HEK293 (cell line): ENCODE results near the gene GPS1.

Experiments
- EGR2 ChIP-seq: fragments of 450-650 bp; formaldehyde crosslinking; IDR thresholded peaks from 2 replicates; pipeline ENCODE4 v1.5.1; 2016; ENCODE audit warnings: low read depth, missing biosample characterization, missing genetic modification characterization
- IKZF3 ChIP-seq: fragments of 450-650 bp; IDR thresholded peaks from 2 replicates; pipeline ENCODE4 v1.5.0; 2018; ENCODE audit warnings: missing biosample characterization, mild to moderate bottlenecking, missing genetic modification characterization, moderate library complexity
- SCRT1 ChIP-seq: fragments of 450-650 bp; formaldehyde crosslinking; IDR thresholded peaks from 2 replicates; pipeline ENCODE4 v1.5.1; 2016; ENCODE audit warnings: missing biosample characterization, missing genetic modification characterization, borderline replicate concordance
- SP3 ChIP-seq: fragments of 450-650 bp; formaldehyde crosslinking; IDR thresholded peaks from 2 replicates; pipeline ENCODE4 v1.5.1; 2016; ENCODE audit warnings: missing biosample characterization, missing genetic modification characterization
- TRIM28 ChIP-seq: IDR thresholded peaks from 2 replicates; pipeline ENCODE4 v1.6.1; 2011; ENCODE audit warnings: low read length, control low read depth, borderline replicate concordance
- WT1 ChIP-seq: fragments of 450-650 bp; formaldehyde crosslinking; IDR thresholded peaks from 2 replicates; pipeline ENCODE4 v1.5.1; 2016; ENCODE audit warnings: missing biosample characterization, missing genetic modification characterization
- YY2 ChIP-seq: fragments of 450-650 bp; formaldehyde crosslinking; IDR thresholded peaks from 2 replicates; pipeline ENCODE4 v1.5.1; 2016; ENCODE audit warnings: missing biosample characterization, missing genetic modification characterization
- ZIC2 ChIP-seq: fragments of 450-650 bp; formaldehyde crosslinking; IDR thresholded peaks from 2 replicates; pipeline ENCODE4 v1.5.1; 2016; ENCODE audit warnings: missing biosample characterization, missing genetic modification characterization
- ZNF114 ChIP-seq: fragments of 450-650 bp; formaldehyde crosslinking; IDR thresholded peaks from 2 replicates; pipeline ENCODE4 v1.5.0; 2017; ENCODE audit warnings: missing biosample characterization, missing genetic modification characterization
- ZNF24 ChIP-seq: fragments of 450-650 bp; formaldehyde crosslinking; IDR thresholded peaks from 2 replicates; pipeline ENCODE4 v1.5.1; 2016; ENCODE audit warnings: missing biosample characterization, missing genetic modification characterization
- ZNF501 ChIP-seq: fragments of 450-650 bp; formaldehyde crosslinking; IDR thresholded peaks from 2 replicates; pipeline ENCODE4 v1.5.1; 2016; ENCODE audit warnings: missing biosample characterization, missing genetic modification characterization
- ZNF623 ChIP-seq: fragments of 450-650 bp; formaldehyde crosslinking; IDR thresholded peaks from 2 replicates; pipeline ENCODE4 v1.5.1; 2016; ENCODE audit warnings: missing biosample characterization, missing genetic modification characterization
- ZNF658 ChIP-seq: fragments of 450-650 bp; formaldehyde crosslinking; IDR thresholded peaks from 2 replicates; pipeline ENCODE4; 2016; ENCODE audit warnings: missing biosample characterization, missing genetic modification characterization
- ZNF670 ChIP-seq: fragments of 450-650 bp; formaldehyde crosslinking; IDR thresholded peaks from 2 replicates; pipeline ENCODE4 v1.5.1; 2016; ENCODE audit warnings: missing biosample characterization, missing genetic modification characterization, low read depth
- ZNF677 ChIP-seq: fragments of 450-650 bp; IDR thresholded peaks from 2 replicates; pipeline ENCODE4 v1.5.0; 2018; ENCODE audit warnings: missing biosample characterization, mild to moderate bottlenecking, missing genetic modification characterization, moderate library complexity
- ZNF701 ChIP-seq: fragments of 450-650 bp; formaldehyde crosslinking; IDR thresholded peaks from 2 replicates; pipeline ENCODE4 v1.5.1; 2016; ENCODE audit warnings: missing biosample characterization, missing genetic modification characterization
- ZNF777 ChIP-seq: fragments of 450-650 bp; formaldehyde crosslinking; IDR thresholded peaks from 2 replicates; pipeline ENCODE4 v1.5.1; 2017; ENCODE audit warnings: missing biosample characterization, missing genetic modification characterization, borderline replicate concordance
- ZSCAN23 ChIP-seq: fragments of 450-650 bp; formaldehyde crosslinking; IDR thresholded peaks from 2 replicates; pipeline ENCODE4 v1.5.1; 2016; ENCODE audit warnings: missing biosample characterization, missing genetic modification characterization
- TF ChIP-seq, protein P1 (sequence below): fragments of 450-650 bp; formaldehyde crosslinking; IDR thresholded peaks from 2 replicates; pipeline ENCODE4 v1.5.1; 2017; ENCODE audit warnings: missing biosample characterization, mild to moderate bottlenecking, missing genetic modification characterization, moderate library complexity
- TF ChIP-seq, protein P2 (sequence below): fragments of 450-650 bp; formaldehyde crosslinking; IDR thresholded peaks from 2 replicates; pipeline ENCODE4 v1.5.1; 2016; ENCODE audit warnings: missing biosample characterization, missing genetic modification characterization
- TF ChIP-seq, protein P3 (sequence below): fragments of 450-650 bp; formaldehyde crosslinking; IDR thresholded peaks from 2 replicates; pipeline ENCODE4 v1.5.1; 2016; ENCODE audit warnings: missing biosample characterization, missing genetic modification characterization, low read depth
- TF ChIP-seq, protein P4 (sequence below): sonication (generic); formaldehyde crosslinking; IDR thresholded peaks from 2 replicates; pipeline ENCODE4 v1.8.1; 2022; ENCODE audit warnings: mild to moderate bottlenecking, moderate library complexity, missing genetic modification reagents
- TF ChIP-seq, protein P5 (sequence below): fragments of 450-650 bp; formaldehyde crosslinking; IDR thresholded peaks from 2 replicates; pipeline ENCODE4; 2016; ENCODE audit warnings: missing biosample characterization, missing genetic modification characterization
- TF ChIP-seq, protein P6 (sequence below): fragments of 450-650 bp; formaldehyde crosslinking; IDR thresholded peaks from 2 replicates; pipeline ENCODE4 v1.5.1; 2016; ENCODE audit warnings: missing biosample characterization, missing genetic modification characterization
- TF ChIP-seq, protein P7 (sequence below): fragments of 450-650 bp; formaldehyde crosslinking; conservative IDR thresholded peaks from 2 replicates; pipeline ENCODE4 v1.5.1; 2016; ENCODE audit warnings: low read depth, missing biosample characterization, missing genetic modification characterization

GPS1 gene

DNA sequence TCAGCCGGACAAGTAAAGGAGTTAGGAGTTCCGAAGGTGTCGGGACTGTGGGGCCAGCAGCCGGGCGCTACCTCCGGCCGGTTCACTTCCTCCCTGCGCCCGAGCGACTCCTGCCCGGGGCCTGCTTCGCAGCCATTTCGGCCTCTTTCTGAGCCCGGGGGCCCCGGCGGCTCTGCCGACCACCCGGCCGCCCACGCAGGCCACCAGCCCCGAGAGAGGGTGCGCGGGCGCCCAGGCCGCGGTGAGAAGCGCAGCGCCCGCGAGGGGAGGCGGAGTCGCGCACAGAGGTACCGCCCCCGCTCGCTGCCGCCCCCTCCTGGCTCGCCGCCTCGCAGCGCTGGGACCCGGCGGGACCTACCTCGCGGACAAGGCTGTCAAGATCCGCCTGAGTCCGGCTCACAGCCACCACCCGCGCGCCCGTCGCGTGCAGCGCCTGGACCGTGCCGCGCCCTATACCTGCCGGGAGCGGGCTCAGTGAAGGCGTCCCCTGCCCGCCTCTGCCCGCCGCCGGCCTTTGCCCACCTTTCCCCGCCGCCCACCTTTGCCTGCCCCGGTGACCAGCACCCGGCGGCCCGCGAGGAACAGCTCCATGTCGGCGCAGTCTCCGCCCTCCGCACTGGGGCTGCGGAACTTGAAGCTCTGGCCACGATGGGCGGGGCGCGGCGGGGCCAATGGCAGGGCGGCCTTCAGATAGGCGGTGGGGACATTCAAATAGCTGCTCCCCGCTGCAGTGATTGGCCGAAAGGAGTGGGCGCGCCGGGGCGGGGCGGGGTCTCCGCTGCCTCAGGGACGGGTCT lies 14.4 kb upstream of the GPS1 start, which contains the start of gene DCXR (continued):
- TF ChIP-seq, protein P1, sequence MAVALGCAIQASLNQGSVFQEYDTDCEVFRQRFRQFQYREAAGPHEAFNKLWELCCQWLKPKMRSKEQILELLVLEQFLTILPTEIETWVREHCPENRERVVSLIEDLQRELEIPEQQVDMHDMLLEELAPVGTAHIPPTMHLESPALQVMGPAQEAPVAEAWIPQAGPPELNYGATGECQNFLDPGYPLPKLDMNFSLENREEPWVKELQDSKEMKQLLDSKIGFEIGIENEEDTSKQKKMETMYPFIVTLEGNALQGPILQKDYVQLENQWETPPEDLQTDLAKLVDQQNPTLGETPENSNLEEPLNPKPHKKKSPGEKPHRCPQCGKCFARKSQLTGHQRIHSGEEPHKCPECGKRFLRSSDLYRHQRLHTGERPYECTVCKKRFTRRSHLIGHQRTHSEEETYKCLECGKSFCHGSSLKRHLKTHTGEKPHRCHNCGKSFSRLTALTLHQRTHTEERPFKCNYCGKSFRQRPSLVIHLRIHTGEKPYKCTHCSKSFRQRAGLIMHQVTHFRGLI, result no peak
- TF ChIP-seq SCRT1 (no peak), ZSCAN23 (tag by site-specific recombination) (no peak), ZNF24 (tag by site-specific recombination) (no peak; the same call in 1 of the 2 replicates), WT1 (tag by site-specific recombination) (no peak; the same call in 1 of the 2 replicates), ZNF623 (tag by site-specific recombination) (no peak), ZIC2 (tag by site-specific recombination) (no peak; the same call in 1 of the 2 replicates), ZNF677 (tag by site-specific recombination) (0 out of 2 replicates have a peak, but pooled peaks have one; percentile 25), ZNF777 (tag by site-specific recombination) (no peak), ZNF501 (tag by site-specific recombination) (no peak), EGR2 (tag by site-specific recombination) (peak; percentile 90), TRIM28 (no peak), IKZF3 (tag by site-specific recombination) (no peak), ZNF658 (tag by site-specific recombination) (no peak), ZNF670 (tag by site-specific recombination) (no peak), SP3 (peak; percentile 92), YY2 (no peak), ZNF701 (no peak), ZNF114 (tag by site-specific recombination) (no peak)
- TF ChIP-seq, protein P2, sequence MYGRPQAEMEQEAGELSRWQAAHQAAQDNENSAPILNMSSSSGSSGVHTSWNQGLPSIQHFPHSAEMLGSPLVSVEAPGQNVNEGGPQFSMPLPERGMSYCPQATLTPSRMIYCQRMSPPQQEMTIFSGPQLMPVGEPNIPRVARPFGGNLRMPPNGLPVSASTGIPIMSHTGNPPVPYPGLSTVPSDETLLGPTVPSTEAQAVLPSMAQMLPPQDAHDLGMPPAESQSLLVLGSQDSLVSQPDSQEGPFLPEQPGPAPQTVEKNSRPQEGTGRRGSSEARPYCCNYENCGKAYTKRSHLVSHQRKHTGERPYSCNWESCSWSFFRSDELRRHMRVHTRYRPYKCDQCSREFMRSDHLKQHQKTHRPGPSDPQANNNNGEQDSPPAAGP, result peak; percentile 85
- TF ChIP-seq, protein P3, sequence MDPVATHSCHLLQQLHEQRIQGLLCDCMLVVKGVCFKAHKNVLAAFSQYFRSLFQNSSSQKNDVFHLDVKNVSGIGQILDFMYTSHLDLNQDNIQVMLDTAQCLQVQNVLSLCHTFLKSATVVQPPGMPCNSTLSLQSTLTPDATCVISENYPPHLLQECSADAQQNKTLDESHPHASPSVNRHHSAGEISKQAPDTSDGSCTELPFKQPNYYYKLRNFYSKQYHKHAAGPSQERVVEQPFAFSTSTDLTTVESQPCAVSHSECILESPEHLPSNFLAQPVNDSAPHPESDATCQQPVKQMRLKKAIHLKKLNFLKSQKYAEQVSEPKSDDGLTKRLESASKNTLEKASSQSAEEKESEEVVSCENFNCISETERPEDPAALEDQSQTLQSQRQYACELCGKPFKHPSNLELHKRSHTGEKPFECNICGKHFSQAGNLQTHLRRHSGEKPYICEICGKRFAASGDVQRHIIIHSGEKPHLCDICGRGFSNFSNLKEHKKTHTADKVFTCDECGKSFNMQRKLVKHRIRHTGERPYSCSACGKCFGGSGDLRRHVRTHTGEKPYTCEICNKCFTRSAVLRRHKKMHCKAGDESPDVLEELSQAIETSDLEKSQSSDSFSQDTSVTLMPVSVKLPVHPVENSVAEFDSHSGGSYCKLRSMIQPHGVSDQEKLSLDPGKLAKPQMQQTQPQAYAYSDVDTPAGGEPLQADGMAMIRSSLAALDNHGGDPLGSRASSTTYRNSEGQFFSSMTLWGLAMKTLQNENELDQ, result no peak
- TF ChIP-seq, protein P4, sequence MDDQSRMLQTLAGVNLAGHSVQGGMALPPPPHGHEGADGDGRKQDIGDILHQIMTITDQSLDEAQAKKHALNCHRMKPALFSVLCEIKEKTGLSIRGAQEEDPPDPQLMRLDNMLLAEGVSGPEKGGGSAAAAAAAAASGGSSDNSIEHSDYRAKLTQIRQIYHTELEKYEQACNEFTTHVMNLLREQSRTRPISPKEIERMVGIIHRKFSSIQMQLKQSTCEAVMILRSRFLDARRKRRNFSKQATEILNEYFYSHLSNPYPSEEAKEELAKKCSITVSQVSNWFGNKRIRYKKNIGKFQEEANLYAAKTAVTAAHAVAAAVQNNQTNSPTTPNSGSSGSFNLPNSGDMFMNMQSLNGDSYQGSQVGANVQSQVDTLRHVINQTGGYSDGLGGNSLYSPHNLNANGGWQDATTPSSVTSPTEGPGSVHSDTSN, result peak; percentile 87; the same call in 1 of the 2 replicates
- TF ChIP-seq, protein P5, sequence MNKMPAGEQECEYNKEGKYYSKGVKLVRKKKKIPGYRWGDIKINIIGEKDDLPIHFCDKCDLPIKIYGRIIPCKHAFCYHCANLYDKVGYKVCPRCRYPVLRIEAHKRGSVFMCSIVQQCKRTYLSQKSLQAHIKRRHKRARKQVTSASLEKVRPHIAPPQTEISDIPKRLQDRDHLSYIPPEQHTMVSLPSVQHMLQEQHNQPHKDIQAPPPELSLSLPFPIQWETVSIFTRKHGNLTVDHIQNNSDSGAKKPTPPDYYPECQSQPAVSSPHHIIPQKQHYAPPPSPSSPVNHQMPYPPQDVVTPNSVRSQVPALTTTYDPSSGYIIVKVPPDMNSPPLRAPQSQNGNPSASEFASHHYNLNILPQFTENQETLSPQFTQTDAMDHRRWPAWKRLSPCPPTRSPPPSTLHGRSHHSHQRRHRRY (tag by site-specific recombination), result no peak
- TF ChIP-seq, protein P6, sequence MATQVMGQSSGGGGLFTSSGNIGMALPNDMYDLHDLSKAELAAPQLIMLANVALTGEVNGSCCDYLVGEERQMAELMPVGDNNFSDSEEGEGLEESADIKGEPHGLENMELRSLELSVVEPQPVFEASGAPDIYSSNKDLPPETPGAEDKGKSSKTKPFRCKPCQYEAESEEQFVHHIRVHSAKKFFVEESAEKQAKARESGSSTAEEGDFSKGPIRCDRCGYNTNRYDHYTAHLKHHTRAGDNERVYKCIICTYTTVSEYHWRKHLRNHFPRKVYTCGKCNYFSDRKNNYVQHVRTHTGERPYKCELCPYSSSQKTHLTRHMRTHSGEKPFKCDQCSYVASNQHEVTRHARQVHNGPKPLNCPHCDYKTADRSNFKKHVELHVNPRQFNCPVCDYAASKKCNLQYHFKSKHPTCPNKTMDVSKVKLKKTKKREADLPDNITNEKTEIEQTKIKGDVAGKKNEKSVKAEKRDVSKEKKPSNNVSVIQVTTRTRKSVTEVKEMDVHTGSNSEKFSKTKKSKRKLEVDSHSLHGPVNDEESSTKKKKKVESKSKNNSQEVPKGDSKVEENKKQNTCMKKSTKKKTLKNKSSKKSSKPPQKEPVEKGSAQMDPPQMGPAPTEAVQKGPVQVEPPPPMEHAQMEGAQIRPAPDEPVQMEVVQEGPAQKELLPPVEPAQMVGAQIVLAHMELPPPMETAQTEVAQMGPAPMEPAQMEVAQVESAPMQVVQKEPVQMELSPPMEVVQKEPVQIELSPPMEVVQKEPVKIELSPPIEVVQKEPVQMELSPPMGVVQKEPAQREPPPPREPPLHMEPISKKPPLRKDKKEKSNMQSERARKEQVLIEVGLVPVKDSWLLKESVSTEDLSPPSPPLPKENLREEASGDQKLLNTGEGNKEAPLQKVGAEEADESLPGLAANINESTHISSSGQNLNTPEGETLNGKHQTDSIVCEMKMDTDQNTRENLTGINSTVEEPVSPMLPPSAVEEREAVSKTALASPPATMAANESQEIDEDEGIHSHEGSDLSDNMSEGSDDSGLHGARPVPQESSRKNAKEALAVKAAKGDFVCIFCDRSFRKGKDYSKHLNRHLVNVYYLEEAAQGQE (tag by site-specific recombination), result peak; percentile 75
- TF ChIP-seq, protein P7, sequence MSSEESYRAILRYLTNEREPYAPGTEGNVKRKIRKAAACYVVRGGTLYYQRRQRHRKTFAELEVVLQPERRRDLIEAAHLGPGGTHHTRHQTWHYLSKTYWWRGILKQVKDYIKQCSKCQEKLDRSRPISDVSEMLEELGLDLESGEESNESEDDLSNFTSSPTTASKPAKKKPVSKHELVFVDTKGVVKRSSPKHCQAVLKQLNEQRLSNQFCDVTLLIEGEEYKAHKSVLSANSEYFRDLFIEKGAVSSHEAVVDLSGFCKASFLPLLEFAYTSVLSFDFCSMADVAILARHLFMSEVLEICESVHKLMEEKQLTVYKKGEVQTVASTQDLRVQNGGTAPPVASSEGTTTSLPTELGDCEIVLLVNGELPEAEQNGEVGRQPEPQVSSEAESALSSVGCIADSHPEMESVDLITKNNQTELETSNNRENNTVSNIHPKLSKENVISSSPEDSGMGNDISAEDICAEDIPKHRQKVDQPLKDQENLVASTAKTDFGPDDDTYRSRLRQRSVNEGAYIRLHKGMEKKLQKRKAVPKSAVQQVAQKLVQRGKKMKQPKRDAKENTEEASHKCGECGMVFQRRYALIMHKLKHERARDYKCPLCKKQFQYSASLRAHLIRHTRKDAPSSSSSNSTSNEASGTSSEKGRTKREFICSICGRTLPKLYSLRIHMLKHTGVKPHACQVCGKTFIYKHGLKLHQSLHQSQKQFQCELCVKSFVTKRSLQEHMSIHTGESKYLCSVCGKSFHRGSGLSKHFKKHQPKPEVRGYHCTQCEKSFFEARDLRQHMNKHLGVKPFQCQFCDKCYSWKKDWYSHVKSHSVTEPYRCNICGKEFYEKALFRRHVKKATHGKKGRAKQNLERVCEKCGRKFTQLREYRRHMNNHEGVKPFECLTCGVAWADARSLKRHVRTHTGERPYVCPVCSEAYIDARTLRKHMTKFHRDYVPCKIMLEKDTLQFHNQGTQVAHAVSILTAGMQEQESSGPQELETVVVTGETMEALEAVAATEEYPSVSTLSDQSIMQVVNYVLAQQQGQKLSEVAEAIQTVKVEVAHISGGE (tag by site-specific recombination), result peak; percentile 78
